ENCODE results near the gene CHRM2. TPM values are rescaled to one million over a fixed set of nuclear protein-coding genes. Genes with fewer than 3 reads are reported as not detected.

Gene CHRM2
- total RNA-seq, 4 donors from 2014 or later: 0.40 to 2.0 TPM; not detected in 2

DNA sequence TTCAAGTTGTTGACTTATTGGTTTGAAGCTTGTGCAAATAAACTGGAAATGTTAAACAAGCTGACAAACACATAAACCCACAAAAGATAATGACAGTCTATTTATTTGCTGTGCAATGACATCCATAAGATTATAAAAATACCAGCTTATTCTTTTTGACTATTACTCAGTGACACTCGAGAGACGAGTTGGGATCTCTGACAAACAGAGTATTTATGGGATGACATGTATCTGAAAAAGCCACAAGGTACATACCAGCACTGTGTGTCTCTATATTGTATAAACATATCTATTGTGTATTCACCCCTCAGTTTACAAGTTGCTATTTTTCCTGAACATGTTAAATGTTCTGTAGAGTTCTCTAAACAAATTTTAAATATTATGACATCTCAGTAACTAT, 88.9 kb downstream of the CHRM2 start:
- no peaks in the 10 kb centered on the region for H3K9me3 ChIP-seq
- H3K27me3 ChIP-seq: no peaks in the 10 kb centered on the region
- no peaks in the 10 kb centered on the region for H3K4me1 ChIP-seq
- no peak for TF ChIP-seq POLR2A (IDR thresholded peaks at IDR 0.05)
- TF ChIP-seq, protein P1, sequence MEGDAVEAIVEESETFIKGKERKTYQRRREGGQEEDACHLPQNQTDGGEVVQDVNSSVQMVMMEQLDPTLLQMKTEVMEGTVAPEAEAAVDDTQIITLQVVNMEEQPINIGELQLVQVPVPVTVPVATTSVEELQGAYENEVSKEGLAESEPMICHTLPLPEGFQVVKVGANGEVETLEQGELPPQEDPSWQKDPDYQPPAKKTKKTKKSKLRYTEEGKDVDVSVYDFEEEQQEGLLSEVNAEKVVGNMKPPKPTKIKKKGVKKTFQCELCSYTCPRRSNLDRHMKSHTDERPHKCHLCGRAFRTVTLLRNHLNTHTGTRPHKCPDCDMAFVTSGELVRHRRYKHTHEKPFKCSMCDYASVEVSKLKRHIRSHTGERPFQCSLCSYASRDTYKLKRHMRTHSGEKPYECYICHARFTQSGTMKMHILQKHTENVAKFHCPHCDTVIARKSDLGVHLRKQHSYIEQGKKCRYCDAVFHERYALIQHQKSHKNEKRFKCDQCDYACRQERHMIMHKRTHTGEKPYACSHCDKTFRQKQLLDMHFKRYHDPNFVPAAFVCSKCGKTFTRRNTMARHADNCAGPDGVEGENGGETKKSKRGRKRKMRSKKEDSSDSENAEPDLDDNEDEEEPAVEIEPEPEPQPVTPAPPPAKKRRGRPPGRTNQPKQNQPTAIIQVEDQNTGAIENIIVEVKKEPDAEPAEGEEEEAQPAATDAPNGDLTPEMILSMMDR (IDR thresholded peaks at IDR 0.05): no peak
- DNase-seq: no peak
- H3K4me3 ChIP-seq: no peak overlapping the region
- no peaks in the 10 kb centered on the region for H3K36me3 ChIP-seq
- H3K27ac ChIP-seq: no peak overlapping the region

DNA sequence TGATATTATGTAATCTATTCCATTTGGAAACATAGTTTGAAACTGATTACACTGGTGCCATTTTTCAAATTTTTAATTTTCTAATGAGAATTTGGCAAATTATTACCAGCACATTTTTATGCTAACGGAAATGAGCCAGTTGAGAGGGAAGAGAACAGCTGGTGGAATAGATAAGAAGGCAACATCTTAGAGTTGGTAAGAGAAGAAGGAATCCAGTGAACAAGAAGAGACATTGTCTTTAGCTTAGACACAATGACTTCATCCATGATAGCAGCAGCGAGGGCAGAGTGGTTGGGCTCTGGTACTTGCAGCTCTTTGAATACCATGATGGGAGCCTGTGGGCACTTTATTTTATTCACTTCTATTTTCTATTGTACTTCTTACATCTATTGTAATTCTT, 89.6 kb downstream of the CHRM2 start:
- Histone ChIP-seq H3K4me3 (no peak overlapping the region), H3K36me3 (no peaks in the 10 kb centered on the region), H3K9me3 (no peaks in the 10 kb centered on the region), H3K27ac (no peak overlapping the region), H3K4me1 (no peaks in the 10 kb centered on the region), H3K27me3 (no peaks in the 10 kb centered on the region)
- no peak for DNase-seq
- TF ChIP-seq, protein P1 (IDR thresholded peaks at IDR 0.05): no peak
- no peak for TF ChIP-seq POLR2A (IDR thresholded peaks at IDR 0.05)

DNA sequence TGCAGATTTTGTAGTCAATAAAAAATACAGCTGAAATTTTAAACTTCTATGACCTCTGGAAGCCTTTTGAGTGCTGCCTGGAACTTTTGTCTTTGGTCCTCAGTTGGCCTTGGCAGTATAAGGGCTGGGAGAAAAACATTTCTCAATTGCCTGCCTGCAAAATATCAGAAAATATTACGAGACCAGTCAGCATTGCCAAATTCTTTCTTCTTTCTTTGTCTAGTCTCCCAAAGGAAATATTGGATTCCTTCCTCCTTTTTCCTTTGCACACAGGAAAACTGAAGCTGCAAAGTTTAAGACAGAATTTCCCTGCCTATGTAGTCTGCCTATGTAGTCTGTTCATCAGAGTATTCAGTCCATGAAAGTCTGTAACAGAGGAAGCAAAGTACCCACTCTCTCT, 95.9 kb downstream of the CHRM2 start:
- Histone ChIP-seq H3K36me3 (no peaks in the 10 kb centered on the region), H3K27me3 (no peaks in the 10 kb centered on the region), H3K27ac (no peak overlapping the region), H3K4me1 (no peaks in the 10 kb centered on the region), H3K4me3 (no peak overlapping the region), H3K9me3 (no peaks in the 10 kb centered on the region)
- DNase-seq: no peak
- no peak for TF ChIP-seq POLR2A (IDR thresholded peaks at IDR 0.05)
- TF ChIP-seq, protein P1 (IDR thresholded peaks at IDR 0.05): no peak

DNA sequence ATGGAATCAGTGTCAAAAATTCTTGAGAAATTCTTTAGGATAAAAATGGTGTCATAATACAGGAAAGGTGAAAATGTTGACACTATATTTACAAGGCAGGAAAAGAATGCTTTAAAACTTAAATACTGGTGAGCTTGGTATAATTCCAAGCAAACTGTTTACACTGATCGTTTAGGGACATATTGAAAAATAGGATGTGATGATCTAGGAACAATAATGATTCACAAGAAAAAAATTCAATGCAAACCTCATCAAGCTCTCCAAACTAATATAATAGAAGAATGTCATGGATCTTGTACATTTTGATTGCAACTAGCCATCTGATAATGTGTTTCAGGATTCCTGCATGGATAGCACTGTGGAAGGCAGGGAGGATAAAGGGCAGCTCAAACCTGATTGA, 98.4 kb downstream of the CHRM2 start:
- DNase-seq: no peak
- Histone ChIP-seq H3K4me1 (no peaks in the 10 kb centered on the region), H3K9me3 (no peaks in the 10 kb centered on the region), H3K4me3 (no peak overlapping the region), H3K27ac (no peak overlapping the region), H3K27me3 (no peaks in the 10 kb centered on the region), H3K36me3 (no peaks in the 10 kb centered on the region)
- TF ChIP-seq, protein P1 (IDR thresholded peaks at IDR 0.05): no peak
- no peak for TF ChIP-seq POLR2A (IDR thresholded peaks at IDR 0.05)

DNA sequence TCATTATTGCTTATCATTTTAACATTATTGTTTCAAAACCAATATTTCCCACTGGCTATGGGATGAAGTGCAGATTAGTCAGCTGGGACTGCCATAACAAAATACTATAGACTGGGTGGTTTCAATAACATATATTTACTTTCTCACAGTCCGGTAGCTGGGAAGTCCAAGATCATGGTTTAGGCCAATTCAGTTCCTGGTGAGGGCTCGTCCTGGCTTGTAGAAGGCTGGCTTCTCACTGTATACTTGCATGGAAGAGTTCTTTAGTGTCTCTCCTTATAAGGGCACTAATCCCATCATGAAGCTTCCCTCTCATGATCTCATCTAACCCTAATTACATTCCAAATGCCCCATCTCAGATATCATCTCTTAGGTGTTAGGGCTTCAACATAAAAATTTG, 101.3 kb downstream of the CHRM2 start:
- no peak for DNase-seq
- no peak overlapping the region for H3K27ac ChIP-seq
- TF ChIP-seq POLR2A (IDR thresholded peaks at IDR 0.05): no peak
- TF ChIP-seq, protein P1 (IDR thresholded peaks at IDR 0.05): no peak
- no peaks in the 10 kb centered on the region for H3K9me3 ChIP-seq
- H3K4me1 ChIP-seq: no peaks in the 10 kb centered on the region
- no peak overlapping the region for H3K4me3 ChIP-seq
- H3K27me3 ChIP-seq: no peaks in the 10 kb centered on the region
- no peaks in the 10 kb centered on the region for H3K36me3 ChIP-seq

DNA sequence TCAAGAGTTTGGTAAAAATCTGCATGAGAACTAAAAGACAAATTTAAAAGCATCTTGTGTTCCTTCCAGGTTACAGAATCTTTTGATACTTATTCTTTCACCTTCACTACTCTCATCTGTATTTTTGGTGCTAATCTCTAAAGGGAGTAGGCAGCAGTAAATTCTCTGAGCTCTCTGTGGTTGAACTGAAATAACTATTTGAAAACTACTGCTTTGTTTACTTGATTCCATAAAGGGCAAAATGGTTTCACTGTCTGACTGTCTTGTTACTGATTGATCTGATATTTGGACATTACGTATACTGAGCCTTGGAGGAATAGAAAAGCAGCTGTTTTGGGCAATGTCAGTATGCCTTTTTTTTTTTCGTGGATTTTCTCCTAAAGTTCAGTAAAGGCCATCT, 103.3 kb downstream of the CHRM2 start:
- no peak overlapping the region for H3K27ac ChIP-seq

More for the DNA sequence above, 103.3 kb downstream of the CHRM2 start:
- Histone ChIP-seq H3K36me3 (no peaks in the 10 kb centered on the region), H3K4me1 (no peaks in the 10 kb centered on the region), H3K4me3 (no peak overlapping the region), H3K27me3 (no peaks in the 10 kb centered on the region), H3K9me3 (no peaks in the 10 kb centered on the region)
- TF ChIP-seq, protein P1 (IDR thresholded peaks at IDR 0.05): no peak
- TF ChIP-seq POLR2A (IDR thresholded peaks at IDR 0.05): no peak
- DNase-seq: no peak

Measured in Peyer's patch (tissue), 4 donors.